HepG2 (cell line): ENCODE measurements around the gene RABGAP1. TPM values are rescaled to one million over a fixed set of nuclear protein-coding genes. Genes with fewer than 3 reads are reported as not detected.

ENCODE experiments used
- ATAC-seq: fragments of 200-7000 bp; cut with Tn5 transposase; 3 replicates; pipeline ENCODE4 v1.9.1; 2020; ENCODE audit warnings: mild to moderate bottlenecking, moderate library complexity
- BruUV-seq: library from RNA; stranded (reverse); fragments of 400-500 nt; replicated peaks from 2 replicates; lab custom pipeline; 2021; lab: Mats Ljungman, UMichigan
- CTCF ChIA-PET: fragments of 300-600 bp; formaldehyde crosslinking; extraction: SDS; loops from one replicate; lab custom pipeline; 2021; ENCODE audit warnings: low total read pairs, inconsistent platforms, low intra/inter-chr PET ratio; lab: Yijun Ruan, JAX
- POLR2A ChIA-PET: fragments of 350-600 bp; sonication (Branson Sonifier 250); formaldehyde crosslinking; loops from one replicate; lab custom pipeline; 2020; ENCODE audit warnings: antibody characterized with exemption, inconsistent platforms; lab: Yijun Ruan, JAX
- DNase-seq: peaks from one replicate; pipeline ENCODE4 v3.0.0-alpha.2; 2015; ENCODE audit warnings: low spot score
- FAIRE-seq: peaks from 3 replicates; lab custom pipeline; 2011; peaks lifted over from hg19 to GRCh38; lab: Jason Lieb, UNC
- H2AFZ ChIP-seq: one replicate; pipeline ENCODE4 v1.6.1; 2011; ENCODE audit warnings: low read length, inconsistent platforms
- H3K27ac ChIP-seq: fragments of 300-600 bp; 3 replicates; pipeline ENCODE4 v1.8.0; 2011; ENCODE audit warnings: mixed run types, mild to moderate bottlenecking, mixed read lengths, low read length, inconsistent platforms; ENCODE audit not compliant: insufficient read depth; ENCODE audit errors: extremely low read length
- H3K27me3 ChIP-seq, 2 experiments: fragments of 200-600 bp in 1 of 2; 2 replicates in 1 of 2; 3 replicates in 1 of 2; pipeline versions ENCODE4 v1.6.0 to v1.8.0; 2011; ENCODE audit warnings: low read length in 2 of 2, mild to moderate bottlenecking in 2 of 2, moderate library complexity in 2 of 2, inconsistent platforms in 1 of 2; ENCODE audit not compliant: insufficient read depth in 2 of 2, control insufficient read depth in 1 of 2
- H3K36me3 ChIP-seq, 2 experiments: fragments of 200-600 bp in 1 of 2; replicated peaks in 1 of 2; 2 replicates in 1 of 2; 3 replicates in 1 of 2; pipeline versions ENCODE4 v1.5.1 to v1.8.0; 2011; ENCODE audit warnings: low read length in 2 of 2, inconsistent platforms in 1 of 2; ENCODE audit not compliant: insufficient read depth in 2 of 2, control insufficient read depth in 1 of 2
- H3K4me1 ChIP-seq: 2 replicates; pipeline ENCODE4 v1.5.1; 2012; ENCODE audit warnings: low read length, inconsistent platforms; ENCODE audit not compliant: insufficient read depth
- H3K4me2 ChIP-seq: 2 replicates; pipeline ENCODE4 v1.6.0; 2011; ENCODE audit warnings: low read depth, low read length, inconsistent platforms
- H3K4me3 ChIP-seq, 3 experiments: fragments of 200-600 bp in 1 of 3; sonication (generic), shearing (Covaris generic) in 1 of 3; replicated peaks in 1 of 3; 2 replicates each; pipeline ENCODE4 v1.5.1; 2011 to 2016; ENCODE audit warnings: low read length in 3 of 3, inconsistent platforms in 2 of 3, low read depth in 2 of 3, mild to moderate bottlenecking in 2 of 3, control low read depth in 1 of 3, mixed read lengths in 1 of 3; ENCODE audit not compliant: insufficient read depth in 1 of 3
- H3K79me2 ChIP-seq: one replicate; pipeline ENCODE4 v1.6.1; 2011; ENCODE audit warnings: low read length, inconsistent platforms; ENCODE audit not compliant: insufficient read depth
- H3K9ac ChIP-seq: 2 replicates; pipeline ENCODE4 v1.6.0; 2011; ENCODE audit warnings: mild to moderate bottlenecking, low read depth, low read length, inconsistent platforms; ENCODE audit not compliant: insufficient read depth
- H3K9me3 ChIP-seq: 2 replicates; pipeline ENCODE4 v1.5.1; 2012; ENCODE audit warnings: mild to moderate bottlenecking, low read length
- H4K20me1 ChIP-seq: 2 replicates; pipeline ENCODE4 v1.6.0; 2011; ENCODE audit warnings: inconsistent platforms, mild to moderate bottlenecking, low read length, moderate library complexity; ENCODE audit not compliant: insufficient read depth
- RORA ChIP-seq: sonication (generic); formaldehyde crosslinking; IDR thresholded peaks from 2 replicates; pipeline ENCODE4 v1.5.0; 2020; ENCODE audit warnings: mild to moderate bottlenecking, missing genetic modification reagents, moderate library complexity
- SALL1 ChIP-seq: sonication (generic); formaldehyde crosslinking; IDR thresholded peaks from 2 replicates; pipeline ENCODE4 v1.8.0; 2022; ENCODE audit warnings: mild to moderate bottlenecking, missing genetic modification reagents
- WGBS: methylation state at CpG from one replicate; pipeline ENCODE4 v1.1.6; 2017; ENCODE audit warnings: low lambda C conversion rate; 5-methylcytosine and 5-hydroxymethylcytosine counted together
- in situ Hi-C: cut with HindIII; loops from 2 replicates; pipeline ENCODE4 v1.10.0; 2017; ENCODE audit warnings: low pct_unique_long_range_greater_than_20kb; ENCODE audit not compliant: extremely low pct_ligation_motif_present
- intact Hi-C: fragments of 100-400 bp; cut with micrococcal nuclease; formaldehyde crosslinking; loops from one replicate; pipeline ENCODE4 v1.10.0; 2022; ENCODE audit not compliant: unreplicated experiment
- polyA plus RNA-seq, 8 experiments: library from polyadenylated mRNA; depleted of rRNA in 3 of 8; stranded (reverse) in 7 of 8; unstranded in 1 of 8; fragments of >200 nt; fragmentation: Illumina TruSeq in 4 of 8; extraction: Trizol in 4 of 8; gene quantifications; 2 replicates each; pipeline versions ENCODE4 v1.2.1 to v1.2.3, GENCODE V29; 2011 to 2016; ENCODE audit warnings: low read depth in 4 of 8, missing spikeins in 1 of 8, mixed read lengths in 1 of 8; ENCODE audit not compliant: insufficient read depth in 1 of 8
- total RNA-seq, 5 experiments: library from RNA; depleted of rRNA; stranded (reverse); fragments of >200 nt; fragmentation: Illumina TruSeq; extraction: Trizol; gene quantifications; 2 replicates each; pipeline ENCODE4 v1.2.3, GENCODE V29; 2016; ENCODE audit warnings: low read depth in 1 of 5
- TF ChIP-seq, protein P1 (sequence below): sonication (generic); formaldehyde crosslinking; conservative IDR thresholded peaks from 2 replicates; pipeline ENCODE4 v1.4.0; 2020; ENCODE audit warnings: mild to moderate bottlenecking, missing genetic modification reagents, moderate library complexity

RABGAP1 gene
- total and polyA plus RNA-seq, 2 of the 13 experiments (the other 11 are each of a cell fraction or from before 2014, with no cell fraction given): 19.1 to 19.3 TPM

DNA sequence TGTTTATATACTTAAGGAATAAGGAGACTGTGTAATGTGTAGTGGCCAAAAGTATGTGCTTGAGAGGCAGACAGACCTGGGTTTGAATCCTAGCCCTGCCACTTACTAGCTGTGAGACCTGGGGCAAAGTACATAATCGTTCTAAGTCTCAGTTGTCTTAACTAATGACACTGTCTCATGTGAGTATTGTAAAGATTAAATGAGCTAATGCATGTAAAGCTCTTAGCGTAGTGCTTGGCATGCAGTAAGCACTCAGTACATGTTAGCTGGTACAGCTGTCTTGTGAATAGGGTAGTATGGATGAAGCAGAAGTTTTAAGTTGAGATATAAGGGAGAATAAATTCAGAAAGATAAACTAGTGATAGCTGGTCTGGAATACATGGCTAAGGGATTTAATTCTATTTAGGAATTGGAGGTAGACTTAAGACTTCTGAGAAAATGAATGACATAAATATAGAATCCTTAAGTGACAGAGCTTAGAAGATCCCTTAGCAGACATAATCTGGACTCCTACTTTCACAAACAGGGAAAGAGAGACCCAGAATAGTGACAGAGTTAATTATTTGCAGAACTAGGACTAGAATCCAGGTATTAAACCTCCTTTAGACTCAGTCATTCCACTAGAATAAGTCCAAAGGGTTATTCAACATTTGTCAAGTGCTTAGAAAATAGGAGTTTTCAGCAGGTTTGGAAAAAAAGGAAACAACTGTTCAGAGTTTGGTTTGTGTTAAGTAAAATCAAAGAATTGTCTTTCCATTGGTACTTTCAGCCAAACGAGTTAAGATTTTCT, 105.8 kb downstream of the RABGAP1 start:
- ATAC-seq (peak; percentile 57), FAIRE-seq (peak; percentile 30), DNase-seq (peak; percentile 9)
- no TSS peak for BruUV-seq
- WGBS: 72% methylated on average over 3 of the region's 3 CpGs
- no peaks in the 10 kb centered on the region for H3K9me3 ChIP-seq
- no peak overlapping the region for H3K4me2 ChIP-seq
- POLR2A ChIA-PET: no interaction called here
- H3K9ac ChIP-seq: no peak overlapping the region
- in situ Hi-C loops: no loop called here
- intact Hi-C loops: no loop called here
- peaks cover 29% of the 10 kb centered on the region for H3K4me1 ChIP-seq
- TF ChIP-seq RORA: no peak
- TF ChIP-seq, protein P1, sequence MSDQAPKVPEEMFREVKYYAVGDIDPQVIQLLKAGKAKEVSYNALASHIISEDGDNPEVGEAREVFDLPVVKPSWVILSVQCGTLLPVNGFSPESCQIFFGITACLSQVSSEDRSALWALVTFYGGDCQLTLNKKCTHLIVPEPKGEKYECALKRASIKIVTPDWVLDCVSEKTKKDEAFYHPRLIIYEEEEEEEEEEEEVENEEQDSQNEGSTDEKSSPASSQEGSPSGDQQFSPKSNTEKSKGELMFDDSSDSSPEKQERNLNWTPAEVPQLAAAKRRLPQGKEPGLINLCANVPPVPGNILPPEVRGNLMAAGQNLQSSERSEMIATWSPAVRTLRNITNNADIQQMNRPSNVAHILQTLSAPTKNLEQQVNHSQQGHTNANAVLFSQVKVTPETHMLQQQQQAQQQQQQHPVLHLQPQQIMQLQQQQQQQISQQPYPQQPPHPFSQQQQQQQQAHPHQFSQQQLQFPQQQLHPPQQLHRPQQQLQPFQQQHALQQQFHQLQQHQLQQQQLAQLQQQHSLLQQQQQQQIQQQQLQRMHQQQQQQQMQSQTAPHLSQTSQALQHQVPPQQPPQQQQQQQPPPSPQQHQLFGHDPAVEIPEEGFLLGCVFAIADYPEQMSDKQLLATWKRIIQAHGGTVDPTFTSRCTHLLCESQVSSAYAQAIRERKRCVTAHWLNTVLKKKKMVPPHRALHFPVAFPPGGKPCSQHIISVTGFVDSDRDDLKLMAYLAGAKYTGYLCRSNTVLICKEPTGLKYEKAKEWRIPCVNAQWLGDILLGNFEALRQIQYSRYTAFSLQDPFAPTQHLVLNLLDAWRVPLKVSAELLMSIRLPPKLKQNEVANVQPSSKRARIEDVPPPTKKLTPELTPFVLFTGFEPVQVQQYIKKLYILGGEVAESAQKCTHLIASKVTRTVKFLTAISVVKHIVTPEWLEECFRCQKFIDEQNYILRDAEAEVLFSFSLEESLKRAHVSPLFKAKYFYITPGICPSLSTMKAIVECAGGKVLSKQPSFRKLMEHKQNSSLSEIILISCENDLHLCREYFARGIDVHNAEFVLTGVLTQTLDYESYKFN (CRISPR knock-in tag): 0 out of 2 replicates have a peak, but pooled peaks have one; percentile 15
- no peaks in the 10 kb centered on the region for H3K27me3 ChIP-seq
- H4K20me1 ChIP-seq: no peaks in the 10 kb centered on the region
- CTCF ChIA-PET: no interaction called here
- H3K27ac ChIP-seq: peak overlapping the region; percentile 1
- no peak overlapping the region for H3K4me3 ChIP-seq
- H3K36me3 ChIP-seq: peaks cover 0 to 2% of the 10 kb centered on the region in 2 experiments; a peak in 2 of 5 replicates
- no peak overlapping the region for H2AFZ ChIP-seq
- peaks cover 2% of the 10 kb centered on the region for H3K79me2 ChIP-seq

DNA sequence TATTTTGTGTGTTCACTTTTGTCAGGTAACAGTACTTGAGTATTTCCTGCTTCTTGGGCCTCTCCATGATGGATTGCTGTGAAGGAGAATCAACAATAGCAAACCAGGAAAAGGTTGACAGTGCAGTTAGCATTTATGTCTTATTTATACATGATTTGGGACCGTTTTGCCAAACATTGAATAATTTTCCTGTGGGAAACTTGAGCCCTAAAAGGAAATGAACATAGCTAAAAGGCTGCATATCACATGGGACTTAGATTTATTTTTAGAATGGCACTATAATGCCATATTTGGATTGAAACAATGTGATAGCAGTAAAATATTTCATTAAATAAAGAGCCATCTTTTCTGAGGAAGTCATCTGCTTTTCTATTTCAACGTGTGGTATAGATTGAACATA, 107.9 kb downstream of the RABGAP1 start:
- WGBS: 94% methylated on average over 2 of the region's 2 CpGs
- peaks cover 2% of the 10 kb centered on the region for H3K79me2 ChIP-seq
- H3K27me3 ChIP-seq: no peaks in the 10 kb centered on the region
- no peaks in the 10 kb centered on the region for H3K9me3 ChIP-seq
- BruUV-seq: no TSS peak
- H4K20me1 ChIP-seq: no peaks in the 10 kb centered on the region
- H3K4me3 ChIP-seq: no peak overlapping the region
- no peak for TF ChIP-seq SALL1
- TF ChIP-seq, all 625 proteins: peak for 0
- intact Hi-C loops (no loop called here), in situ Hi-C loops (no loop called here)
- H3K36me3 ChIP-seq: peaks cover 0 to 1% of the 10 kb centered on the region in 2 experiments; a peak in 1 of 5 replicates
- no peak for FAIRE-seq
- no peak overlapping the region for H3K27ac ChIP-seq
- no peak overlapping the region for H3K9ac ChIP-seq
- peaks cover 29% of the 10 kb centered on the region for H3K4me1 ChIP-seq
- CTCF ChIA-PET: no interaction called here
- no peak overlapping the region for H3K4me2 ChIP-seq
- ATAC-seq: no peak
- POLR2A ChIA-PET: no interaction called here
- DNase-seq: no peak
- no peak overlapping the region for H2AFZ ChIP-seq
